GM18868 (cell line): ENCODE measurements around the gene ZNF566.

Source experiments
- ATAC-seq: cut with Tn5 transposase; IDR thresholded peaks from one replicate; pipeline ENCODE4 v1.9.1; 2021; ENCODE audit warnings: mild to moderate bottlenecking, moderate library complexity; ENCODE audit not compliant: unreplicated experiment

The ZNF566 gene

GRCh38 chr19:36449059-36449670, 40.2 kb downstream of the ZNF566 start:
- ATAC-seq, result no peak

GRCh38 chr19:36441339-36441738, 48.0 kb downstream of the ZNF566 start:
- no peak for ATAC-seq

- ATAC-seq, result no peak
Observed at GRCh38 chr19:36436531-36436930, 52.8 kb downstream of the ZNF566 start.

DNA sequence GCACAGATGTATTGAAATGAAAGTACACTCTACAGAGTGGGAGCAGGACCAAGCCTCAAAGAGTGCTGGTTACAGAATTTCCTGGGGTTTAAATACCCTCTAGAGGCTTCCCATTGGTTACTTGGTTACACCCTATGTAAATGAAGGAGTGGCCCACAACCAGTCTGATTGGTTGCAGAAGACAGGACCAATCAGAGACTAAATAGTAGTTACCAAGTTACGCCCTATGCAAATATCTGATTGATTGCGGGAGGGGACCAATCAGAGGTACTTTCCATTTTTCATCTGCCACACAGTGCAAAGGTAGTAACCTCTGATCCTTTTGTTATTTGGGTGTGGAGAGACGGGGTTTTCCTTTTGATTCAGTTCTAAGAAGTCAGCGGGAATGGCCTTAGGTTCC, 65.4 kb downstream of the ZNF566 start:
- no peak for ATAC-seq

DNA sequence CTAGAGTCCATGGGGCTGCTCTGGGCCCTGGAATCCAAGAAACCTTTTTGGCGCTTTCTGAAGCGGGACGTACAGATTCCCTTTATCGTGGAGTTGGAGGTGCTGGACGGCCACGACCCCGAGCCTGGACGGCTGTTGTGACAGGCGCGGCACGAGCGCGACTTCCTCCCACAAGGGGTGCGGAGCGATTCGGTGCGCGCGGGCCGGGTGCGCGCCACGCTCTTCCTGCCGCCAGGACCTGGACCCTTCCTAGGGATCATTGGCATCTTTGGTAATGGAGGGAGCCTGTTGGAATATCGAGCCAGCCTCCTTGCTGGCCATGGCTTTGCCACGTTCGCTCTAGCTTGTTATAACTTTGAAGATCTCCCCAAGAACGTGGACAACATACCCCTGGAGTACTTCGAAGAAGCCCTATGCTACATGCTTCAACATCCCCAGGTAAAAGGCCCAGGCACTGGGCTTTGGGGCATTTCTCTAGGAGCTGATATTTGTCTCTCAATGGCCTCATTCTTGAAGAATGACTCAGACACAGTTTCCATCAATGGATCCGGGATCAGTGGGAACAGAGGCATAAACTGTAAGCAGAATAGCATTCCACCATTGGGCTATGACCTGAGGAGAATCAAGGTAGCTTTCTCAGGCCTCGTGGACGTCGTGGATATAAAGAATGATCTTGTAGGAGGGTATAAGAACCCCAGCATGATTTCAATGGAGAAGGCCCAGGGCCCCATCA, 67.4 kb downstream of the ZNF566 start:
- ATAC-seq, result no peak

GRCh38 chr19:36420961-36421748, 68.2 kb downstream of the ZNF566 start:
- no peak for ATAC-seq

- peak; percentile 88 for ATAC-seq
Observed at GRCh38 chr19:36418287-36419001, 70.9 kb downstream of the ZNF566 start, which contains the start of gene ZFP82. Gene ZFP82, minus strand, starts transcription at chr19:36418644. Its CDS starts 8,855 bp downstream, at chr19:36409789.

DNA sequence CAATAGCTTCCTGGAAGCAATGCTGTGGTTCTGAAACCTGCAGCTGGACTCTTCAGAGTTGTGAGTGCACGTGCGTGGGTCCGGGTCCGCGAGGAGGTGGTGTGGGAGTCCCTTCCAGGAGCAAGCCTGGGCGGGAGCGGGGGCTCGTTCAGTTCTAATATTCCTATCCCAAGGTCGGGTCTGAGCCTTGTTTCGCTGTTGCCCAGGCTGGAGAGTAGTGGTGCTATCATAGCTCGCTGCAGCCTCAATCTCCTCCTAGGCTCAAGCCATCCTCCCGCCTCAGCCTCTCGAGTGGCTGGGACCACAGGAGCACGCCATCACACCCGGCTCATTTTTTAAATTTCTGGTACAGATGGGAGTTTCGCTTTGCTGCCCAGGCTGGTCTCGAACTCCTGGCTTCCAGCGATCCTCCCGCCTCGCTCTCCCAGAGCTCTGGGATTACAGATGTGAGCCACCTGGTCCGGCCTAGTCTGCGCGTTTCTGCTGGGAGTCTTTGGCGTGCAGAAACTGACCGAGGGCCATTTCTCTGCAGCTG, 71.5 kb downstream of the ZNF566 start:
- no peak for ATAC-seq

- ATAC-seq, result no peak
Observed at GRCh38 chr19:36409841-36410240, 79.5 kb downstream of the ZNF566 start.

DNA sequence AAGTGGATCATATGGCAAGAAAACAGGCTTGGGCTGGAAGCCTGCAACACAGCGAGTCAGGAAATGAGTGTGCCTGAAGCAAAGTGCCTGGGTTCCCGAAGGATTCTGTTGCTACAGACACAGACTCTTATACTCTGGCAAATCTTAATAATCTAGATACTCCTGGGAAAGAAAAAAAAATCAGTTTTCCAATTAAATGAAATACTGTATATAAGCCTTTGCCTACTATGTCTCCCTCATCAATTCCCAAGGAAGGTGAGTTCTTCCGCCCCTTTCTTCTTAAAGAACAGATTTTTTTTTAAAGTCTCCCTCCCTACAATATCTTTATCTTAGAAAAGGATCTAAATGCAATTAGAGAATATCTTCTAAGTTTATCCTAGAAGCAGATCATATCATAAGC, 81.3 kb downstream of the ZNF566 start:
- ATAC-seq, result no peak

DNA sequence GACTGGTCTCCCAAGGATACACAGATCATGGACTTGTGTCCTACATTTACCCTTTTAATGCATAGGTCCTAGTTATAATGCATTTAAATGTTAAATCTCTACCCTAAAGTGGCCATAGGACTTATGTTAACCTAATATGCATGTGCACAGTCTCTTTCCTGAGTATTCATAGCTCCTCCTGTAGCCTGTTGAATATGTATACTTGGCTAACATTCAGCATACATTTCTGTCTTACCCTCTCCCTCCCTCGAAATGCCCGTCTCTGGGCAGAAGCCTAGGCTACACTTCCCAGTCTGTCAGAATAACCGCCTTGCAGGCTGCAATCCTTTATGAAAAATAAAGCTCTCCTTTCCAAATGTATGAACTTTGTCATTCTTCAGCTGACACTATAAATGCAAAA, 84.9 kb downstream of the ZNF566 start:
- ATAC-seq, result no peak

DNA sequence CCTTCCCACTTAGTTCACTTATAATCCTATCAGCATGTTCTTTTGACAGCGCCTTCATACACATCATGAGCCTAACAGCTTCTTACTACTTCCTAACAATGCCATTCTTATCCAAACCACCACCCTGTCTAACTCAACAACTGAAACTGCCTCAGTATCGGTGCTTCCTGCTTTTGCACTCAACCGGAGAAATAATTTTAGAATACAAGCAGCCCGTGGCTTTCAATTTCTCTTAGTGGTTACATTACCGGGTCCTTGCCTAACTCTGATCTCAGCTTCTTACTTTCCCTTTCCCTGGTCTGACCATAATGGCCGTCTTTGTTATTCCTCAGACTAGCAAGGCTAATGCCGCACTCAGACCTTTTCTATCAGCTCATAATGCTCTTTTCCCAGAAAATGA, 87.9 kb downstream of the ZNF566 start:
- no peak for ATAC-seq

GRCh38 chr19:36398571-36398970, 90.8 kb downstream of the ZNF566 start:
- no peak for ATAC-seq
